ENCODE measurements around the gene KSR1.

GRCh38 chr17:27530764-27531391, 74.6 kb downstream of the KSR1 start:
- TF ChIP-seq, protein P1, sequence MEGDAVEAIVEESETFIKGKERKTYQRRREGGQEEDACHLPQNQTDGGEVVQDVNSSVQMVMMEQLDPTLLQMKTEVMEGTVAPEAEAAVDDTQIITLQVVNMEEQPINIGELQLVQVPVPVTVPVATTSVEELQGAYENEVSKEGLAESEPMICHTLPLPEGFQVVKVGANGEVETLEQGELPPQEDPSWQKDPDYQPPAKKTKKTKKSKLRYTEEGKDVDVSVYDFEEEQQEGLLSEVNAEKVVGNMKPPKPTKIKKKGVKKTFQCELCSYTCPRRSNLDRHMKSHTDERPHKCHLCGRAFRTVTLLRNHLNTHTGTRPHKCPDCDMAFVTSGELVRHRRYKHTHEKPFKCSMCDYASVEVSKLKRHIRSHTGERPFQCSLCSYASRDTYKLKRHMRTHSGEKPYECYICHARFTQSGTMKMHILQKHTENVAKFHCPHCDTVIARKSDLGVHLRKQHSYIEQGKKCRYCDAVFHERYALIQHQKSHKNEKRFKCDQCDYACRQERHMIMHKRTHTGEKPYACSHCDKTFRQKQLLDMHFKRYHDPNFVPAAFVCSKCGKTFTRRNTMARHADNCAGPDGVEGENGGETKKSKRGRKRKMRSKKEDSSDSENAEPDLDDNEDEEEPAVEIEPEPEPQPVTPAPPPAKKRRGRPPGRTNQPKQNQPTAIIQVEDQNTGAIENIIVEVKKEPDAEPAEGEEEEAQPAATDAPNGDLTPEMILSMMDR (IDR thresholded peaks at IDR 0.05) = no peak
- TF ChIP-seq POLR2A (IDR thresholded peaks at IDR 0.05) = no peak
